ENCODE results near the gene EVI2A.

The EVI2A gene

DNA sequence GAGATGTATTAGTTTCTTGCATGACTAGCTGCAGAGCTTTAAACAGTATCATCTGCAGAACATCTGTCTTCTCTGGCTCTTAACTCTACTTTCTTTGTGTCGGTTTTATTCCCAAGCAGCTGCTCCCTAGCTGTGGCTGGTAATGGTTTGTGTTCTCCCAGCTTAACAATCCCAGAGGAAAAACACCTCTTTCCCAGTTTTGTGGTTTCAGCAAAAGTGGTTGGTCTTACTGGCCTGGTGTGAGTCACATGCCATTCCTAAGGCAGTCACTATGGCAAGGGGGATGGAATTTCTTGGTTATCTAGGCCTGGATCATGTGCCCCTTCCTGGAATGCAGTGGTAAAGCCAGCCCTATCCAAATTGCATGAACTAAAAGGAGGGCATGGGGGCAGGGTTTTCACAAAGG lies 51.8 kb downstream of the EVI2A start:
- Histone ChIP-seq H3K4me1 (ENCODE audit: low read length) (no peaks in the 10 kb centered on the region), H4K20me1 (ENCODE audit: insufficient read depth, low read length) (no peaks in the 10 kb centered on the region), H3K27ac (ENCODE audit: low read length) (no peak overlapping the region), H3K9ac (ENCODE audit: low read length) (no peak overlapping the region), H3K79me2 (ENCODE audit: low read length) (no peaks in the 10 kb centered on the region), H3K9me3 (ENCODE audit: insufficient read depth, low read length) (no peaks in the 10 kb centered on the region), H3K4me3 (ENCODE audit: low read length) (no peak overlapping the region), H3K36me3 (replicated peaks; ENCODE audit: low read depth, low read length) (peaks cover 2% of the 10 kb centered on the region), H2AFZ (ENCODE audit: low read depth, low read length) (no peak overlapping the region), H3K27me3 (ENCODE audit: low read depth, low read length) (no peaks in the 10 kb centered on the region), H3K4me2 (ENCODE audit: low read length) (no peak overlapping the region)
- TF ChIP-seq, protein P1, sequence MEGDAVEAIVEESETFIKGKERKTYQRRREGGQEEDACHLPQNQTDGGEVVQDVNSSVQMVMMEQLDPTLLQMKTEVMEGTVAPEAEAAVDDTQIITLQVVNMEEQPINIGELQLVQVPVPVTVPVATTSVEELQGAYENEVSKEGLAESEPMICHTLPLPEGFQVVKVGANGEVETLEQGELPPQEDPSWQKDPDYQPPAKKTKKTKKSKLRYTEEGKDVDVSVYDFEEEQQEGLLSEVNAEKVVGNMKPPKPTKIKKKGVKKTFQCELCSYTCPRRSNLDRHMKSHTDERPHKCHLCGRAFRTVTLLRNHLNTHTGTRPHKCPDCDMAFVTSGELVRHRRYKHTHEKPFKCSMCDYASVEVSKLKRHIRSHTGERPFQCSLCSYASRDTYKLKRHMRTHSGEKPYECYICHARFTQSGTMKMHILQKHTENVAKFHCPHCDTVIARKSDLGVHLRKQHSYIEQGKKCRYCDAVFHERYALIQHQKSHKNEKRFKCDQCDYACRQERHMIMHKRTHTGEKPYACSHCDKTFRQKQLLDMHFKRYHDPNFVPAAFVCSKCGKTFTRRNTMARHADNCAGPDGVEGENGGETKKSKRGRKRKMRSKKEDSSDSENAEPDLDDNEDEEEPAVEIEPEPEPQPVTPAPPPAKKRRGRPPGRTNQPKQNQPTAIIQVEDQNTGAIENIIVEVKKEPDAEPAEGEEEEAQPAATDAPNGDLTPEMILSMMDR (IDR thresholded peaks at IDR 0.05; ENCODE audit: low read depth, low read length): no peak

DNA sequence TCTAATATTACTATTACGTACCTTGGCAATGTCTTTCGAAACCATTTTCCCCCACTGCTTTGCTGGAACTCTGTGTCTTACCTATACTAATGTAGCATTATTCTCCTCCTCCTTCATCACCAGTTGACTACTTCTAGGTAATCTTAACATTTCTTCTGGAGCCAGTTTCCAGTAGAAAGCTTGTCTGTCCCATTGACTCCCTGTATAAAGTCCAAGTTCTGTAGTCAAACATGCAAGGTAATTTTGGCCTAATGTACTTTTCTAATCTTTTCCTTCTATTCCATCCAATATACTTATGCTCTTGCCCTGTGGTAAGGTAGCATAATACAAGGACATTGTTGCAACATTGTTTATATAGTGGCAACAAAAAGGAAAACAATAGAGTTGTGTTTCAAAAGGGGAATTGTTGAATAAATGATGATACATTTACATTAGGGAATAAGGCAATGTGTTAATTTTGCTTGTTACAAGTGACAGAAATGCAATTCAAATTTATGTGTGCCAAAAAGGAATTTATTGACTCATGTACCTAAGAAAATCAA lies 52.3 kb downstream of the EVI2A start:
- Histone ChIP-seq H2AFZ (ENCODE audit: low read depth, low read length) (no peak overlapping the region), H3K4me3 (ENCODE audit: low read length) (no peak overlapping the region), H3K36me3 (replicated peaks; ENCODE audit: low read depth, low read length) (peaks cover 2% of the 10 kb centered on the region), H3K9me3 (ENCODE audit: insufficient read depth, low read length) (no peaks in the 10 kb centered on the region), H4K20me1 (ENCODE audit: insufficient read depth, low read length) (no peaks in the 10 kb centered on the region), H3K9ac (ENCODE audit: low read length) (no peak overlapping the region), H3K4me1 (ENCODE audit: low read length) (no peaks in the 10 kb centered on the region), H3K79me2 (ENCODE audit: low read length) (no peaks in the 10 kb centered on the region), H3K4me2 (ENCODE audit: low read length) (no peak overlapping the region), H3K27me3 (ENCODE audit: low read depth, low read length) (no peaks in the 10 kb centered on the region), H3K27ac (ENCODE audit: low read length) (no peak overlapping the region)
- TF ChIP-seq EZH2phosphoT487 (IDR thresholded peaks at IDR 0.05; ENCODE audit: low read depth): no peak
- TF ChIP-seq, protein P1 (IDR thresholded peaks at IDR 0.05; ENCODE audit: low read depth, low read length): no peak

Data from OCI-LY3 (cell line).